Medulla oblongata (tissue), 1 donor: ENCODE measurements around the gene PRKN.

Source experiments
- DNase-seq: peaks from one replicate; pipeline ENCODE4 v3.0.0-alpha.2; 2015; ENCODE audit errors: extremely low spot score

The PRKN gene

DNA sequence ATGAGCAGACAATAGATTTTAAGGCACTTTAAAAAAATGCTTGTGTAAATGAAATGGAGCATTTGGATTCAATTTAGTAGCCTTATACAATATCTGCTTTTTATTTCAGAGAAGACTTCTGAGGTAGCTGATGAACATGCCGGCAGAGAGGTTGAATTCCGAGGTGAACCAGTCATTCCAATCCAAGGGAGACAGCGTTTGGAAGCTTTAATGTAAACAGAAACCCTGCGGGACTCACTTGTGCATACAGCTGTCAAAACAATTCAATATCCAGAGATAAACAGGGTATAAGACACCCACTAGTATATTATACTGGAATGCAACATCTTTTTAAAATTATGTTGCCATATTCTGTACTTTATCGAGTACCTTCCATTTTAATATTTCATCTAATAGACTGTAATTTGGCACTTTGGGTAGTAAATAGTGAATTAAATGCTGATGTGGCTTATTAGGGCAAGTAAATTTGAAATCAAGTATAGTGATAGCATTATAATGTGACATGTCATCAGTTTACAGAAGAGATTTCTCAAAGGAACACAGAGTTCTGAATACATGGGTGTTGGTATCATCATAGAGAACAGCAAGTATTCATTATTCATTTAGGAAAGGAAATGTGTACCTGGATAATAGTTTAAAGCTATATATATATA lies 347.7 kb downstream of the PRKN start:
- no peak for DNase-seq

DNA sequence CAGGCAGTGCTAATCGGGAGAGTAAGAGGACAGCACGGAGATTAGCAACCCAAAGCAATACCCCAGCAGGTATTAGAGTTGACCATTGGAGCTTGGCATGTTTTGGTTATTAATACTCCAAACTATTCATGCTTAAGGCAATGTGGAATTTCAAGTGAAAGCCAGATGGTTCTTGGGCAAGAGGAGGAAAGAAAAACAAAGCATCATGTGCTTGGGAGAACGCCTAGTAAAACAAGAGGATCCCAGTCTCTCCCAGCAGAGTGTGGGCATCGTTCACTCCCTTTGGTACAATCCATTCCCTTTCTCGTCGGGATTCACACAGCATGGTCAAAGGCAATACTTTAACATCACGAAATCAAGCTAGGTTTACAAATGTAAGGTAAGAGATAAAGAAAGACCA lies 349.8 kb downstream of the PRKN start:
- DNase-seq, result peak; percentile 33

DNA sequence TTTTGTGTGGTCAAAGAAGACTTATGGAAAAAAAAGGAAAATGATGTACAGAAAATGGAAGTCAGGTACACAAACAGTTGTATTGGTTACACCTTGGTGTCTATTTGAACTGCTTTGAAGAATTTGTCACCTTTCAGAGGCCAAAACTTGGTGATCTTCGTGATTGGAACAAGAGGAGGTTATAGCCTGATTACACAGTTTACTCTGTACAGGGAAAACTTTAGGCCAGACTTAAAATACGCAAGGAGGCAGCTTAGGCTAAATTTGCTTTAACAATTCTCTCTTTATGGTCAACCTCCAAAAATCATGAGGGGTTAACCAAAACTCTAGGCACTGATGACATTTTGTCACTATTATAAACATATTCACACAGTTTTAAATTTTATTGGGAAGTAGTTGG lies 353.7 kb downstream of the PRKN start:
- no peak for DNase-seq

DNA sequence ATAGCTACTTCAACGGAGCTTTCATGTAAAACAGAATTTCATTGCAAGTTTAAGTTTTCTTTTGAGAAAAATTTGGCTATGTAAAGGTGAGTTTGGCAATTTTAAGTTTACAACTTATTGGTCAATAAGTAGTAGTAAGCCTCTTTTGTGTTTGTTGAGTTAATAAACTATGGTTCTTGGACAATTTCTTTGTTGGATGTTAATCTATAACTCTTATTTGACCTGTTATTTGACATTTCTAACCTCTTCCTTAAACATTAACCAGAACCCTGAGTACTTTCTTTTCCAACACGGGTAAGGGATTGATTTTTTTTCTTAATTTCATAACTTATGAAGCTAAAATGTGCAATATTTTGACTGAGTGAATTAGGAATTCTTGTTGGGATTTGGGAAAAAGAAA lies 354.4 kb downstream of the PRKN start:
- no peak for DNase-seq

DNA sequence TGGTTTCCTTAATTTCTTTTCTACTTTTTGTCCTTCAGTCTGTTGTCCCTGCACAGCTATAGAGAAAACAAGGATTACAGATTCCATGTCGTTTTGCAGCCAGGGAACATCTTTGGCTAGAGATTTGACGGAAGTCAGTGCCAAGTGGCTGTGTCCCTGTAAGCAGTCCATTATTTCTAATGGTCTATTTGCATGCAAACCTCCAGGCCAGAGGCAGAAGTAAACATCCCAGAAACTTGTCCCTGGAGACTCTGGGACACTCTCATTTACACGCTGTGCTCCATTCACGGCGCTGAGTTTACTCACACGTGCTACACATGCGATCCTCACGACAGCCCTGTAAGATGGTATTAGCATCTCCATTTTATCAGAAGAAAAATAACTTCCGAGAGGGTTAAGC lies 355.5 kb downstream of the PRKN start:
- DNase-seq, result no peak

DNA sequence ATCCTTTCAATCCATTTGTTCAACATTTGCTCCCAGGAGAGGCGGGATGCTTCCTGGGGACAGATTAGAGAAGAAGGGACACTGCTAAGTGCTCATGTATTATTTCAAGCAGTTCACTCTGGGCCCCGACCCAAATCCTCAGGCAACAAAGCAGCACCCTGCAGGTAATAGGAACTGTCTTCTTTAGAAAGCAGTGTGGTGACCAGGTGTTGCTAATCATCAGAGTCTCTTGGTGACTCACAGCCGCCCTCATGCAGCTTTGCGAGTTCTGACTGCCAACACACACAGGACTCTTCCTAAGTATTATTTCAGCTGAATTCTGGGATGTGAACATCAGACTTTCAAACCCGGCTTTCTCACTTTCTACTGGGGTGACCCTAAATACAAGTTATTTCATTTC lies 356.4 kb downstream of the PRKN start:
- DNase-seq, result no peak

DNA sequence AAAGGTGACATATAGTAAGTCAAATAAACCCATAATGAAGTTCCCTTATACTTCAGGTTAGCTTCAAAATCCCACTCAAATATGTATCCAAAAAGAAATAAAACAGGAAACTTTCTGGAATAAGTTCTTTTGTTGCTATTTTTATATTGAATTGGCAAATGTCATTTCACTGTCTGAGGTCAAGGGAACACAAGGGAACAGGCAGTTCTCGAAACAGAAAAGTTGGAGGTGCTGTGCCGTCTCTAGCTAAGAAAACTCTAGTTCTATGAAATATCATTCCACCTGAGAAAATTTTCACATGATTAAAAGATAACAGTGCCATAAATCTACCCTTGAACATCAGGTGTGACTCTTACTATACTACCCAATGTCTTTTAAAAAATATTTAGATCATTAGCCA lies 358.5 kb downstream of the PRKN start:
- no peak for DNase-seq

DNA sequence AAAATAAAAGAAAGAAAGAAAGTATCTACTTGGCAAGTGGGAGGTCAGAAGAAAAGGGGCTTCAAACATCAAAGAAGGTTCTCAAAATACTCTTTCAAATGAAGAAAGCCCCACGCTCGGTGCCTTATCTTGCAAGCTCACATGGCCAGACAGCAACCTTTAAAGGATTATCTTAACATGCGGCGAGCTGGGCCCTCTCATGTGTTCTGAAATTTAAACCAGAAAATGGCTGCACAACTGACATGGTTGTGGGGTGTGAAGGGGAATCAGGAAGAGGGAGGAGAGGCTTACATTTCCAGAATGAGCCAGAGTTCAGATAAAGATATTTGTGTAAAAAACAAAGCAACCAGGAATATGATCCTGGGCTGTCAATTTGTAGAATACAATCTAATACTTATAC lies 363.1 kb downstream of the PRKN start:
- no peak for DNase-seq

DNA sequence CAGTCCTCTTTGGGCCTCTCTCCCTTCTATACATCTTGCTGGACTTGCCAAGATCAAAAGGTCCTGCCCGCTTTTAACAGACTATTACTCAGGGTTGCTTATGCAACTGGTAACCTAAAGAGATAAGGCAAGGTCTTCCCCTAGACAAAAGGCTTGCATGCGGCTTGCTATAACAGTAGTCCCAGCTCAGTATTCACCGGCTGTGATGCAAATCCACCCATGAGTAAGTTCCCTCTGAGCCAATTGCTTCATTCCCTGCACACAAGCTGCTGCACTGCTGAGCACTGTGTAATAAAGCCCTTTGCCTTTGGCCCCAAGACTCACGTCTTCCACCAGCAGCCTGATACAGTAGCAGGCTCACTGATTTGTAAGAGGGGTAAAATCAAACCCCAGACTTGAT lies 363.8 kb downstream of the PRKN start:
- DNase-seq, result no peak

DNA sequence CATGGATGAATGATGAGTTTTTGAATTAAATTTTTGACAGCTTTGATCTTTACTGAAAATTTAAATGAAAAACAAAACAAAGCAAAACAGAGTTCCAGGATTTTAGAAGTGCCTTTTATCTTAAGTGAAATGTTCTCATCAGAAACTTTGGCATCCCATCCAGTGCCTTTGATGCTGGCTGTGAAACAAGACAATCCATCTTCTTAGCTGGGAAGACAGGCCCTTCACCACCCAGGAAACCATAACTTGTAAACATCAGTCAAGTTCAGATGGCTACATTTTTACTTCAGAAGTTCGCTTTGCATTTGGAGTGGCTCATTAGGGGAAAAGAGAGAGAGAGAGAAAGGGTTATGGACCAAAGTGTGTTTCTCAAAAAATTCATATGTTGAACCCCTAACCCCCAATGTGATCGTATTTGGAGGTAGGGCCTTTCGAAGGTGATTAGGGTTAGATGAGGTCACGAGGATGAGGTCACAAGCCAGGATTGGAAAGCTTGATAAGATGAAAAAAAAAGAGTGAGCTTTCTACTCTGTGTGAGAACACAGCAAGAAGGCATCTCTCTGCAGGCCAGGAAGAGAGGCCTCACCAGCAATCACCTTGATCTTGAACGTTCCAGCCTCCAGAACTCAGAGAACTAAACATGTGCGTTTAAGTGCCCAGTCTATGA lies 366.5 kb downstream of the PRKN start:
- no peak for DNase-seq

DNA sequence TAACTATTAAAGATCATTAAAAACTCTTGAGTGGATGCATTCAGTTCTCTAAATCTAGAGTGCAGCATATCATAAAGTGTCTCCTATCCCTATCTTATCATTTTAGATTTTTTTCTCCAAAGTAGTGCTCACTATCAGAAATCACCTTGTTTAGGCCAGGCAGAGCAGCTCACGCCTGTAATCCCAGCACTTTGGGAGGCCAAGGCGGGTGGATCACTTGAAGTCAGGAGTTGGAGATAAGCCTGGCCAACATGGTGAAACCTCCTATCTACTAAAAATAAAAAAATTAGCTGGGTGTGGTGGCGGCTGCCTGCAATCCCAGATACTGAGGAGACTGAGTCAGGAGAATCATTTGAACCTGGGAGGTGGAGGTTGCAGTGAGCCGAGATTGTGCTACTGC lies 368.9 kb downstream of the PRKN start:
- DNase-seq, result no peak

DNA sequence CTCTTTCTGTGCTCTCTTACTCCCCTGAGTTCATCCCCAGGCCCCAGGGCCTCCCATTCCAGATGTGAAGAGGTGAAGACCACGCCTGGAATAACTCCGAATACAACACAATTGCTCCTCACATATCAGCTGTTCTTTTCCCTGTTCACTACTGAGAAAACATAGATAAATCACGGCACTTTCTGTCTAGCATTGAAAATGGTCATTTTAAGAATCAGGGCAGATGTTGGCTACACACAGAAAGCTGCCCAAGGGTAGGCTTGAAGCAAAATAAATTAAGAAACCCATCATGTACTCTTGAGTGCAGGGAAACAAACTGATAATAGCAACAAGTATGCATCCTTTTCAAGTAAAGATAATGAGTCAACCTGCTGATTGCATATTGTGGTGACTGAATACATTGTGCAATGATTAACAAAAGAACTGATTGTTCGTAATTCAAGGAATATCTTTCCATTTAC lies 382.5 kb downstream of the PRKN start:
- DNase-seq, result no peak

DNA sequence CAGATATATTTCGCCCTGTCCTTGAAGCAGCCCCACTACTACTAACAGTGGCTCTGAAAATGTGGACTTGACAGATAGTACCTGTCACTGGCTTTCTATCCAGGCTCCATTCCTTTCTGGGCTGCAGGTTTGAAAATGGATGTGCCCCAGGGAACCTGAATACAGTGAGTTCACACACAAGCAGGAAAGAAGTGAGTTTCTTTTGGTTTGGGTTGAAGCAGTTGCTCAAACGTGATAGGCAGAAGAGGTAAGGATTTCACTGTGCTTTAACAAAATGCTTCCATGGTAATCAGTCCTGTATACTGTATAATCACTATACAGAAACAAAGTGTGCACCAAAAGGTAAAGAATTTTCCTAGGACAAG lies 382.9 kb downstream of the PRKN start:
- no peak for DNase-seq

DNA sequence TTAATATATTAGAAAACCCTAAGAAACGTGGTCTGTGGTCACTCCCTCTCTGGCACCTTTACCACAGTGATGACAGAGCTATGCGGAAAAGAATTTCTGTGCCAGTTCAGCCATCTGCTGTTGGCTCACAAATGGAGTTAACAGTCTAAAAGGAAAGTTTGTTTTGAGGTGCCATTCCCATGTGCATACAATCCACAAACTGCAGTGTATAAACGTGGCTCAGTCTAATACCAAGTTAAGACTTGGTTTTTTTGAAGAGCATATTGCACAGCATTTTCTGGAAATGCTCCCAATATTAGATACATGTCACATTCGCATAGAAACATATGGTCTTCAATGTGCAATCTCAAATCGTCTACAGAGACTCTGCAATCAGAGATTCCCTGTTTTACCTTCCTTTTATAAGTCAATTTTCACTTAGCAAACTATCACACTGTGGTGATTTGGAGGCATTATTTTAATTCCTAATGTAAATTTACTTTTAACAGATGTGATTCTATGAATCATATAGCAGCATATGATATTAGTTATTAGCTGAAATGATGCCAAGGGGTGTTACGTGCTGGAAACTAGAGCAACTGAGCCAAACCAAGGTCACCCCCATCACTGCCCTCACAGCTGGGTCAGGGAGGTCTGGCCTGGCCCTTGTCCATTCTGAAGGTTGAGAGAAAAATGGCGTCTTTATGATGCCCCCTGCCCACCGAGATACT lies 383.5 kb downstream of the PRKN start:
- DNase-seq, result peak; percentile 28

DNA sequence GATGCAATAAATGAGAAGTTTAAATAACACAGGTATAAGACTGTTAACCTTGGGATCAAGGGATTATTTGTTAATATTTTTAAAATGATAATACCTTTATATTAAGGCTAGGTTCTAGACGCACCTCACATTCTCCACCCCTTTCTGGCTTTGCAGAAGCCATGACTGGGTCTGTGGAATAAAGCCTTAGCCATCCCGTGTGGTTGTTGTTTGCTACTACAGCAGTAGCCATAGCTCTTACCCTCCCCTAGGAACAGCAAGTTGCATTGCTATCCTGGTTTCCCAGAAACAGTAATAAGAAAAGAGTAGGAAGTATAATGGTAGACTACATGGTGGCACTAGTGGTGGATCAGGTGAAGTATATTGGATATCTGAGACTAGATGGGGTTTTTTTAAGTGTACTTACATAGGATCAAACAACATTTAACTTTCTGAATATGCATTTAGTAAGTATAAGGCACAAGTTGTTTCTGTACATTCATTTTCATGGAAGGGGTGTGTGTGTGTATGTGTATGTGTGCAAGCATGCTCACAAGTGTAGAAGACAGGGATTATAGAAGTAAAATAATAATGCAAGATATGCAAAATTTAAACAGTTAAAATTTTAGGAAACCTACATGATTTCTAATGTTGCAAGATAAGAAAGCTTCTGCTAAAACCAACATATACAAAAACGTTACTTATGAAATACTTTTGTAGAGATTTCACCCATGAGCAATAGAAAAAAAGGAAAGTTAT lies 384.2 kb downstream of the PRKN start:
- DNase-seq, result no peak

DNA sequence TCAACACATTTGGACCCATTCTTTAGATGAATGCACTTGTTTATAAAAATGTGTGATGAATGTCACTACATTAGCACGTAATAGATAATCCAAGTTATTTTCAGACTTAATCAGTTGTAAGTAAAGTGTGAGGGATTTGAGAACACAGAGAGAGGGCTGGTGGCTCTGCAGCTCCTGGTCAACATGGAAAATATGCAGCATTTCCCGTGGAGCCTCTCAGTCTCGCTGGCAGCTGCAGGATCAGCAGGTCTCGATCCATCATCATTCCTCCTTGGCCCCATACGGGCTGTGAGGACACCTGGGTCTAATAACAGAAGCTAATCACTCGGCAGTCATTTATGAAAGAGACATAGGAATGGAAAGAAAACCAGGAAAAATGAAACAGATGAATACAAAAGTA lies 390.2 kb downstream of the PRKN start:
- no peak for DNase-seq

DNA sequence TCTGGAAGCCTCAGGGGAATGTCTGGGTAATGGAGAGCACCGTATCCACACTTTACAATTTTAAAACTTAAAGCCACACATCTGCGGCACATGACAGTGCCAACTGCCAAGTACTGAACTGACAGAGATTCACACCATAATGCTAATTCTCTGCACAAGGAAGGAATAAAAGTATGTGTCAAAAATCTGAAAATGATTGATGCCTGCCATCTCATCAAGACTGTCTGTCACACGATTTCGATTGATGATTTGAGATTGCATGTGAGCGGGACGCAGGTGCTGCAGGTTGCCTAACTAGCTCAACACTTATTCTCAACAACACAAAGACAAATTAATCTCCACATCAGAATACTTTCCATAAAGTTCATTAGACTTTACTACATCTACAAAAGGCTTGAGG lies 391.2 kb downstream of the PRKN start:
- DNase-seq, result no peak

DNA sequence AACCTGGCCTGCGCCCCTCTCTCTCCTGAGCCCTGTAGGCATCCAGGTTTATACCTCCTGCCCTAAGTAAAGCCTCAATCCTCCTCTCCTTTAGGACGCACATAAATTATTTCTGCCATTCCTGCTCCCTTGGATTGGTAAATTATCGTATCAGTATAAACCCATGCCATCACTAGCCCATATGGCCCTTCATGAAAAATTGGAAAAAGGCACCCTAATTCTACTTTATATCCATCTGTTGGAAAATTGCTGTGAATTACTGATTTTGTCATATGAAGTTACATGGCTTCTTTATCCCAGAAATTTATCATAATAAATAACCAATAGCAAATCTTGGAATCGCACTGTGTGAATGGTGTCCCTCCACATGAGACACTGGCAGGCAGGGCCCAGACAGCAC lies 395.2 kb downstream of the PRKN start:
- DNase-seq, result no peak

DNA sequence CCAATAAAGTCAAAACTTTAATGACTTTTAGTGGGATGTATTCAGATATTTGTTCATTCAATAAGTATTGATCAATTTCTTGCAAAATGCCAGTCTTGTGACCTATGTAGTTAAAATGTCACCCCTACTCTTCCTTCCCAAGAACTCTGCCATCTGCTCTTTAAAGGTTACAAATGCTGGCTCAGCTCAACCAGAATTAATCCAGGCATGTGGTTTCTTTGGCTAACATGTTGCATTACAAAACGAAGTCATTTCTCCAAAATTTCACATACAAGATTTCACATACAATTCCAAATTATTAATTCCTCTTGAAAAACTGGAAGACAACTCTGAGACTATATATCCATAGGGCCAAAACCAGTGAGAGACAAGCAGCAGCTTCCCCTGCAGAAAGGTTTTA lies 395.7 kb downstream of the PRKN start:
- DNase-seq, result no peak

DNA sequence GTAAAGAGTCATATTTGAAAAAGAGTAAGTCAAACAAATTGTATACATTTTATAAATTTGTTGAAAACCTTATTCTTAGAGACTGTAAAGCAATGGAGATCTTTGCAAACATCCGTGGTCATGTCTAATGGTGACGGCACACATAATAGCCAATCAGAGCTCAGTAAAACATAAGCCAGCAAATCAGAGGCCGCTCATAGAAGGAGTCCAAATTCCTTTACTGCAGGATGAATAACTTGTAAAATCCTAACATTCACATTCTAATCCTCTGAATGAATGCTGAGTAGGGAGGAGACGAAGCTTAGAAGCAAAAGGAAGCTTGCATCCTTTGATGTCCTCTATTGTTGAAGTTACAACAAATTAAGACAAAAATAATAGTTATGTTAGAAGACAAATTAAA lies 401.7 kb downstream of the PRKN start:
- no peak for DNase-seq

DNA sequence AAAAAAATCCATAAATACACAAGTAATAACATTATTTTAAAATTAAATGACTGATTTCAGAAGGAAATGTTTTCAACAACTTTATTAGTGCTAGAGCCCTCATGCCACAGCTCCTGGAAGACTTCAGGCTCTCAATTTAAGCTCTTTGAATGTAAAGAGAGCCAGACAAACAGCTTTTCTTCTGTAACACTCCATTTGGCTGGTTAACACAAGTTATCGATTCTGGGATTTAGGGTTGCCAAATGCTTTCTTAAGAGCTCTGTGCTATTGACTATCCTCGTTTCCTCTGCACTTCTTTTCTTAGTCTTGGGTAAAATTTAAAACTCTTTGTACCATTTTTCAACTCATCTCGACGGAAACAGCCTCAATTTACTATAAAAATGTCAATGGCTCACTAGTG lies 402.5 kb downstream of the PRKN start:
- no peak for DNase-seq

DNA sequence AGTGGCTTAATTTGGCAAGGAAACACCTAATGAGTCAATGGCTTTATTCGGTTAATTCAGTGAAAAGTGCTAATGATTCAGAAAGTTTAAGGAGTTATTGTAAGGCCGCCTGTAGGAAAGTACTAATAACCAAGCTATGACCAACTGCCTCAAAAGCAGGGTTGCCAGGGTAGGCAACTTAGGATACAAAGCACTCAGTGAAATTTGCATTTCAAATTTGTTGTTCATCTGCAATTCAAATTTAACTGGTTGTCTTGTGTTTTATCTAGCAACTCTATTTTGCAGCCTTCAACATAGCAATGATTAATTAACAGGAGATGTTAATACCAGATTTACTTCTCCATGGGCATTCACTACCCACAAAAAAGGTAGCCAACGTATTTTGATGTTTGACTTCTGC lies 412.3 kb downstream of the PRKN start:
- no peak for DNase-seq
